ENCODE data around the gene TSHZ2. TPM values are rescaled to one million over a fixed set of nuclear protein-coding genes. Genes with fewer than 3 reads are reported as not detected.
"Not testable (repeated sequence)": the region's sequence is repeated elsewhere in the genome, so short reads cannot be mapped to it uniquely, and the experiment has no call there.

Gene TSHZ2
- total RNA-seq, 3 donors from 2014 or later, result 31.7 to 106 (median 59.6) TPM

- intact Hi-C loops (cut with DNase I; ENCODE audit: low total_unique reads), result no loop called here
- TF ChIP-seq CTCF (IDR thresholded peaks at IDR 0.05) (no peak), POLR2AphosphoS5 (IDR thresholded peaks at IDR 0.05) (no peak), POLR2A (IDR thresholded peaks at IDR 0.05) (no peak)
- H3K4me3 ChIP-seq, result no peak overlapping the region
- no peaks in the 10 kb centered on the region for H3K27me3 ChIP-seq
- H3K27ac ChIP-seq, result no peak overlapping the region
- no peaks in the 10 kb centered on the region for H3K9me3 ChIP-seq
- H3K4me1 ChIP-seq, result no peaks in the 10 kb centered on the region
- no peak for DNase-seq (ENCODE audit: low spot score in 2 of 2)
- no peaks in the 10 kb centered on the region for H3K36me3 ChIP-seq
Observed at GRCh38 chr20:53529658-53530057, 557.5 kb downstream of the TSHZ2 start.

GRCh38 chr20:53530440-53530839 is 558.3 kb downstream of the TSHZ2 start:
- Histone ChIP-seq H3K27ac (no peak overlapping the region), H3K9me3 (no peaks in the 10 kb centered on the region), H3K36me3 (no peaks in the 10 kb centered on the region), H3K4me3 (no peak overlapping the region), H3K27me3 (no peaks in the 10 kb centered on the region), H3K4me1 (no peaks in the 10 kb centered on the region)
- no peak for DNase-seq (ENCODE audit: low spot score in 2 of 2)
- TF ChIP-seq POLR2AphosphoS5 (IDR thresholded peaks at IDR 0.05) (no peak), CTCF (IDR thresholded peaks at IDR 0.05) (no peak), POLR2A (IDR thresholded peaks at IDR 0.05) (no peak)
- intact Hi-C loops (cut with DNase I; ENCODE audit: low total_unique reads), result no loop called here

GRCh38 chr20:53532654-53533312 is 560.6 kb downstream of the TSHZ2 start:
- H3K4me3 ChIP-seq; DNase-seq (ENCODE audit: low spot score in 2 of 2); intact Hi-C loops (cut with DNase I; ENCODE audit: low total_unique reads); H3K4me1 ChIP-seq; H3K27ac ChIP-seq; H3K27me3 ChIP-seq; H3K36me3 ChIP-seq; H3K9me3 ChIP-seq: not testable (repeated sequence)

- Histone ChIP-seq H3K27me3 (no peaks in the 10 kb centered on the region), H3K4me1 (no peaks in the 10 kb centered on the region), H3K36me3 (no peaks in the 10 kb centered on the region), H3K27ac (no peak overlapping the region), H3K9me3 (no peaks in the 10 kb centered on the region), H3K4me3 (no peak overlapping the region)
- DNase-seq (ENCODE audit: low spot score in 2 of 2), result no peak
- intact Hi-C loops (cut with DNase I; ENCODE audit: low total_unique reads), result no loop called here
- no peak for TF ChIP-seq POLR2AphosphoS5 (IDR thresholded peaks at IDR 0.05)
- TF ChIP-seq POLR2A (IDR thresholded peaks at IDR 0.05), result no peak
- TF ChIP-seq CTCF (IDR thresholded peaks at IDR 0.05), result no peak
Observed at GRCh38 chr20:53533500-53533899, 561.3 kb downstream of the TSHZ2 start.

- TF ChIP-seq POLR2A (IDR thresholded peaks at IDR 0.05), result no peak
- intact Hi-C loops (cut with DNase I; ENCODE audit: low total_unique reads), result no loop called here
- no peak for DNase-seq (ENCODE audit: low spot score in 2 of 2)
- H3K27me3 ChIP-seq, result no peaks in the 10 kb centered on the region
- no peaks in the 10 kb centered on the region for H3K36me3 ChIP-seq
- no peaks in the 10 kb centered on the region for H3K4me1 ChIP-seq
- no peak overlapping the region for H3K27ac ChIP-seq
- no peak overlapping the region for H3K4me3 ChIP-seq
- H3K9me3 ChIP-seq, result no peaks in the 10 kb centered on the region
Observed at GRCh38 chr20:53534037-53534436, 561.9 kb downstream of the TSHZ2 start.

- no peak overlapping the region for H3K27ac ChIP-seq
- TF ChIP-seq POLR2A (IDR thresholded peaks at IDR 0.05) (no peak), CTCF (IDR thresholded peaks at IDR 0.05) (no peak), POLR2AphosphoS5 (IDR thresholded peaks at IDR 0.05) (no peak)
- H3K4me1 ChIP-seq, result no peaks in the 10 kb centered on the region
- no peak overlapping the region for H3K4me3 ChIP-seq
- no peaks in the 10 kb centered on the region for H3K36me3 ChIP-seq
- no peaks in the 10 kb centered on the region for H3K27me3 ChIP-seq
- intact Hi-C loops (cut with DNase I; ENCODE audit: low total_unique reads), result no loop called here
- no peak for DNase-seq (ENCODE audit: low spot score in 2 of 2)
- H3K9me3 ChIP-seq, result no peaks in the 10 kb centered on the region
Observed at GRCh38 chr20:53535878-53536277, 563.7 kb downstream of the TSHZ2 start.

GRCh38 chr20:53536382-53536781 is 564.2 kb downstream of the TSHZ2 start:
- H3K27ac ChIP-seq; H3K36me3 ChIP-seq; intact Hi-C loops (cut with DNase I; ENCODE audit: low total_unique reads); H3K9me3 ChIP-seq; H3K27me3 ChIP-seq; H3K4me3 ChIP-seq; DNase-seq (ENCODE audit: low spot score in 2 of 2); H3K4me1 ChIP-seq: not testable (repeated sequence)

Data from breast epithelium (tissue), 4 donors.